DMS 273 (cell line): ENCODE results near the gene SQOR.

Experiments used
- DNase-seq: peaks from one replicate; lab custom pipeline; 2025; ENCODE audit not compliant: unreplicated experiment; lab: John Stamatoyannopoulos, UW

SQOR gene

DNA sequence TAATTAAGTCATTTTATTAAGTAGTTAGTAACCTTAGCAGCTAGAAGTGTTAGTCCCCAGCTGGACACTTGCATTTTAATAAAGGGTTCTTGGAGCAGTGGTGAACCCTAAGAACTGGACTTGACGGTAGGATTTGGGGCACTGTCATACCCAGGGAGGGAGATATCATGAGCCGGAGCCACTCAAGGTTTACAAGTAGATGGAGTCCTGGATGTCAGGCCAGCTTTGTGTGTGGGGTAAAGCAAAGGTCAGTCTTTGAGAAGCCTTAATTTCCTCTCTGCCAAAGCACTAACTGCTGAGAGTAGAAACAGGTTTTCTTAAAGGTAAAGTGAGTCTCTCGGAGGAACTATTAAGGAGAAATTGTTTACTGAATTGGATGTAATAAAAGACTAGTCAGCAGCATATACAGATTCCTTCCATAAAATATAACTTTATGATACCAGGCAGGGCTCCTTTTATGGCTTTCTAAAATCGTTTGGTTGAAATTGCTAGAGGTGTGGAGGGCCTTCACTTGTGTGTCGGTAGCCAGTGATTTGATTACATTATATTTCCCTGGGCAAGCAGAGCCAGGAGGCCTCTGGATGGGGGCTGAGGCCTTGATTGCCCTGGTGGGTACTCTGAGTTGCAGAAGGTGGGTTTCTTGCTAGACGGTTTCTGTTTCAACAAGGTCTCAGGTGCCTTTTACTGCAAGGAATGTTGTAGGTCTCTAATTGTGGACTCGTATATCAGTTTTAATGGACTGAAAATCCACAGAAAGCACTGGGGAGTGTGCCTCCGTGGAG lies 23.1 kb downstream of the SQOR start:
- no peak for DNase-seq

DNA sequence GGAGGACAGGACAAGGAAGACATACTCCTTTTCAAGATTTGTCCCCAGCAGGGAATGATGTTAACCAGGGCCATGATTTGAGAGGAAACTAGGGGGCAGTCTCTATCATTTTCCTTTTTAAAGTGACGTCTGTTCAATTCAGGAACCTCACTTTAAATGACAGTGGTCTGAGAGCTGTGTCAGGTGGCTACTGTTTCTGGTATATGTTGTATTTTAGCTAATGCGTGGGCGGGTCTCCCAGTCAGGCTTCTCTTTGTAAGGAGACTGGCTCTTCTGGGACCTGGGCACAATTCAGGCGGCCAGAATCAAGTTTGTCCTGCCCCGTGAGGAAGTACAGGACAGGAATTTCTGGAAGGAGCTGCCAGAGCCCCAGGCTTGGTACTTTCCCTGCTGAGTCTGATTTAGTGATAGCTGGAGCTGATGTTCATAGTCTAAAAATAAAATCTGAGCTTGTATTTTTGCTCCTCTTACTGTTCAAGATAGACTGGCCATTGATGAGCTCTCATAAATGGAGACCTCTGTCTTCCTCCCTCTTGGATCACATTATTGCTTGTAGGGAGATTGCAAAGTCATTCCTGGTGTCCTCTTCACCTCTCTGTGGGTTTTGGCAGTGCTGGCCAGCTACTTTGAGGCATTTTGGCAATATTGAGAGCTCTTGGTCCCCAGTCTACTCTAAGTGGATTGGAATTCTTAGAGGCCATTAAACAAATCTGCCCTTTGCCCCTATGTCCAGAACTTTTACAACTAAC lies 25.6 kb downstream of the SQOR start:
- no peak for DNase-seq

DNA sequence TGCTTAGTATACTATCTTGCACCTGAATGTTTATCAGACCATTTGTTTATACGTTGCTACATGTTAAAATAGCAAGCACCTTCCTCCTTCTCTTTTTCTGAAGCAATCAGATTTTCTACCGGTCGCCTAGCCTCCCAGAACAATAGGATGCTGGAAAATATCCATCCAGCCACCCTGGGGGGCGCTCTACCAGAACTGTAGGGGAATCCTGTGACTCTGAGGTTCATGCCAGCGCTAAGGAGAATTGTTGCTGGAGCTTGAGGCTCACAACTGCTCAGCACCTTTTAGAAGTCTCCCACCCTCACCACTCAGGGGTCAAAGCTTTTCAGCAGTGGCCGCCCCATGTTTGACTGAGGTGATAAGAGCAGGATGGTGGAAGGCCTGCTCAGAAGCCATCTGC lies 27.5 kb downstream of the SQOR start:
- no peak for DNase-seq

DNA sequence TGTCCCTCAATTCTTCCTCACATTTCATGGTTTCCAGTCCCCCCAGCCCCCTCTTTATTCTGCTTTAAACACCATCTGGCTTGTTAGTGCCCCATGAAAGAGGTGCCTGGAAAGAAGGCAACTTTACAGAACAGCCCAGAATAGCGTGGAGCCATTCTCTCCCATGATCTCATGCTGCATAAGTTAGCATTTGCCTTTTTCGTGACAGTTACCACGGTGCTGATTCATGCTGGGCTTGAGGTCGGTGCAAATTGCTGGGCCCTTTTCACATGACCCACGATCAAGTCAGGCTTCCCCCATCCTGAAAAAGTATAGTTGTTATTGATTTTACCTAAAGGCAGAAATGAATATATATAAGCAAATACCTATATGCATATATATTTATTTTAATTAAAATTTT lies 29.6 kb downstream of the SQOR start:
- no peak for DNase-seq

DNA sequence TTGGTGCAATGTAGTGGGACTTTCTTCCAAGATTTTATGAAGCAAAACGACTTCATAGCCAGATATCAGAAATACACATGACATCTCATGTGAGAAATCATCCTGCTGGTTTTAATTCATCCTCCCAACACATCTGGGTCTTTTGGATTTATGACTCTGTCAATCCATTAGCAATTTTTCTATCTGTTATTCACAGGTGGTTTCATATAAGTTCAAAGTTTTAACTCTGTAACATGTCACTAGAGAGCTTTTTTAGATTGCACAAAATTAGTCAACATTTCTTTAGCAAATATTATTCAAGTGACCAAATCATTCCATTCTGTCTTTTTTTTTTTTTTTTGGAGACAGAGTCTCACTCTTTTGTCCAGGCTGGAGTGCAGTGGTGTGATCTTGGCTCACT lies 30.4 kb downstream of the SQOR start:
- no peak for DNase-seq

DNA sequence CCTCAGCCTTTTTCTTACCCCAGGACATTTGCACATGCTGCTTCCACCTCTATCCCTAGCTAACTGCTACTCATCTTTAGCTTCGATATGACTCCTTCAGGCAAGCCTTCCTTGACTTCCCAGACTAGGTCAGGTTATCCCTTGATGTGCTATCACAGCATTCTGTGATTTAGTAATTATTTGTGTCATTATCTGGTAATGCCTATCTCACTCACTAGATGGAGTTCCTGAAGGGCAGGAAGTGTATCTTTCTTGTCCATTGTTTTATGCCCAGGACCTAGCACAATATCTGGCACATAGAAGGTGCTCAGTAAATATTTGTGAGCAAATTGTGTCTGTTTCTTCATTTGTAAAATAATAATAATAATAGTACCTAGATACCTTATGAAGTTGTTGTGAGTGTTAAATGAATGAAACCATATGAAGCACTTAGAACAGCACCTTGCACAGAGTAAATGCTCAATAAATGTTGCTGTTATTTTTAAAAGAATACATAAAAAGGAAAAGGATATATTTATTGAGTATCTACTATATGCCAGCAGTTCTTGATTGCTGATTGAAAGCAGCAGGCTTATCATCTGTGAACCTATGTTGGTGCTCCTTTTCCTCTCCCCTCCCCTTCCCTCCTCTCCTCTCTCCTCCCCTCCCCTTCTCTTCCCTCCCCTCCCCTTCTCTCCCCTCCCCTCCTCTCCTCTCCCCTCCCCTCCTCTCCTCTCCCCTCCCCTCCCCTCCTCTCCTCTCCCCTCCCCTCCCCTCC lies 31.5 kb downstream of the SQOR start:
- no peak for DNase-seq

DNA sequence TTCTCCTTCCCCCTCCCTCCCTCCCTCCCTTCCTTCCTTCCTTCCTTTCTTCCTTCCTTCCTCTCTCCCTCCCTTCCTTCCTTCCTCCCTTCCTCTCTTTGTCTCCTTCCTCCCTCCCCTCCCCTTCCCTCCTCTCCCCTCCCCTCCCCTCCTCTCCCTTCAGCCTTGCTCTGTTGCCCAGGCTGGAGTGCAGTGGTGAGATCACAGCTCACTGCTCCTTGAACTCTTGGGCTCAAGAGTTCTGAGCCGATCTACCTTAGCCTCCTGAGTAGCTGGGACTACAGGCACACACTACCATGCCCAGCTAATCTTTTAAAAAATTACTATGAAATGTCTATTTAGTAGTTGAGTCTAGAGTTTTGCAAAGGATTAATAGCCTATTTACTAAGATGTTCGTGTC lies 32.2 kb downstream of the SQOR start:
- no peak for DNase-seq

DNA sequence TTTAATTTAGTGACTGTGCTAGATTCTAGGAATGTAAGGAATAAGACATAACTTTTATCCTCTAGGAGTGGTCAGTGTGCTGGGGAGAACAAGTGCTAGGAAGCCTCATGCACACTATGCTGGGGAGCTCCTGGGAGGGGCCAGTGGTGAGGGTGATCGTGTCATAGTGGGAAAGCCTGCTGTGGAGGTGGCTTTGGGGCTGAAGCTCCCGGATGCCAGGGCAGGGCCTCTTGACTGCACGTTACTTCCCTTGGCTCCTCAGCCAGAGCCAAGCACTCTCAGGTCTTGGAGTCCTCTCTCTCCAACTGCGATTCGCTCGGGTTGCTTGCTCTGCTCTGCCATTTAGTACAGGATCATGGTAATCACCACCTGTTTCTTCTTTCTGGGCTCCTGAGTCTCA lies 33.6 kb downstream of the SQOR start:
- no peak for DNase-seq

DNA sequence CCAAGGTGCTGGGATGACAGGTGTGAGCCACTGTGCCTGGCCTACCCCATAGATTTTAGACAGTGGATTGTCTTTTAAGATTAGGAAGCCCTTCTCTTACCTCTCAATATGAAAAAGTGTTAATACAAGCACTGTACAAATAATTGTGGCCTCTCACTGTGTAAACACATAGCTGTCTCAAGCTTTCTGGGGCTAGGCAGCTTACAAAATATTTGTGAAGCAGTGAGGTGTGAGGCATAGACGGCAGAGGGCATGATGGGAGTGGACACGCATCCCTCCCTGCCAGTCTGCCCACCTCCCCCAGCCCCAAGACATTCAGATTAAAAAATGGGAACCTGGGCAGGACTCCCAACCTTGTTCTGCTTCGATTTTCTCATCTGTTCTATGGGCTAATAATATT lies 34.6 kb downstream of the SQOR start:
- DNase-seq, result no peak

DNA sequence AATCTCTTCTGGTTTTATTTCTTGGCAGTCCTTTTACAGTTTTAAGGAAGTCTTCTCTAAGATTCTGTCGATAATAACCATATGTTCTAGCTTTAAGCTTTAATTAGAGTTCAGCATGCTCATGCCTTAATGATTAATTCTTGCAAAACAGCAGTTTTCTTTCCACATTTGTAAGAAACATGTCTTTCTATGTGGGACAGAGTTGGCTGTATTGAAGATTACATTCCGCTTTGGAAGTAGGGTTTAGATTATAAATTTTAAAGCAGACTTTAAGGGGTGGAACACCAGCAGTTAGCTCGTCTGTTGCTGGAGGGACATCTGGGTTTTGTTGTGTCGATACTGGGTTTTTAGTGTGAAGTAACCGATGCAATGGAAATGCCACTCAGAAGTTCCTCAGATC lies 35.3 kb downstream of the SQOR start:
- no peak for DNase-seq

DNA sequence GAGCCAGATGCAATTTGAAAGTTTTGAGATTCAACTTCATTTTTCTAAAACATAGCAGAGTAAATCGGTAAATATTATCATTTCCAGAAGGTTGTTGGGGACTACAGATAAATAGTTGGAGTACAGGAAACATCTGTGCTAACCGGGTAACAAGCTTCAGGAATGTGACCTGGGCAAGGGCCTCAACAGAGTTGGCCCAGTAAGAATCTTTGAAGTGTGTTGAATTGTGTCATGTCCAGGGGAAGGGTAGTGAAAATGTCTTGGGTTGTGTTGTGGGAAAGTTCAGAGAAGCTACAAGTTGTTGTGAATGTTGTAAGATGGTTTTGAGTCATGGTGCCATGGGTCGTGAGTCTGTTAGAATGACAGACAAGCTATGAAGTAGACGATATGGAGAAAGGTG lies 35.7 kb downstream of the SQOR start:
- no peak for DNase-seq

DNA sequence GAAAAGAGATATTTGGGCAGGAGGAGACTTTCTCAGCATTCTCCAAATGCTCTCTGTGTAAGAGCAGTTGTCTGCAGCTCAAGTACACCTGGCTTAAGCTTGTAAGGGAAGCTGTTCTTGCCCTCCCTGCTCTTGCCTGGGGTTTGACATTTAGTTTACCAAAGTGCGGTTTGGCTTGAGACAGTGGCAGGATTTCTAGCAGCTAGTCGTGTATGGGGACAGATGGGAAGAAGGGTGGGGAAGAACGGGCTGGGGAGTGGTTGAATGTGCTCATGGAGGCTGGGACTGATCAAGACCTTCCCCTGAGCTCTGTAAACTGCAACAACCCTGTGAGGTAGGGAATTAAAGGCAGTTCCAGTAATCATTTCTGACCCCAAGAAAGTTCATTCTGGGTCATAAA lies 39.8 kb downstream of the SQOR start:
- DNase-seq, result no peak

DNA sequence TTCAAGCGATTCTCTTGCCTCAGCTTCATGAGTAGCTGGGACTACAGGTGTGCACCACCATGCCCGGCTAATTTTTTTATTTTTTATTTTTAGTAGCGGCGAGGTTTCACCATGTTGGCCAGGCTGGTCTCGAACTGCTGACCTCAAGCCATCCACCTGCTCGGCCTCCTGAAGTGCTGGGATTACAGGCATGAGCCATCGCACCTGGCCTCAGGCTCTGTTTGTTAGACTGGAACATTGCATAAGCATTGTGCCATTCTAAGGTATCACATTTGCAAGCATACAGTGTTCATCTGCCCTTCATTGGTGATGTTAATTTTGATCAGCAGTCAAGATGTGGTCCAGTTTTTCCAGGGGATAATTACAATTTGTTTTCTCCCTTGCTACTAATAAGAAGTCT lies 43.0 kb downstream of the SQOR start:
- no peak for DNase-seq

DNA sequence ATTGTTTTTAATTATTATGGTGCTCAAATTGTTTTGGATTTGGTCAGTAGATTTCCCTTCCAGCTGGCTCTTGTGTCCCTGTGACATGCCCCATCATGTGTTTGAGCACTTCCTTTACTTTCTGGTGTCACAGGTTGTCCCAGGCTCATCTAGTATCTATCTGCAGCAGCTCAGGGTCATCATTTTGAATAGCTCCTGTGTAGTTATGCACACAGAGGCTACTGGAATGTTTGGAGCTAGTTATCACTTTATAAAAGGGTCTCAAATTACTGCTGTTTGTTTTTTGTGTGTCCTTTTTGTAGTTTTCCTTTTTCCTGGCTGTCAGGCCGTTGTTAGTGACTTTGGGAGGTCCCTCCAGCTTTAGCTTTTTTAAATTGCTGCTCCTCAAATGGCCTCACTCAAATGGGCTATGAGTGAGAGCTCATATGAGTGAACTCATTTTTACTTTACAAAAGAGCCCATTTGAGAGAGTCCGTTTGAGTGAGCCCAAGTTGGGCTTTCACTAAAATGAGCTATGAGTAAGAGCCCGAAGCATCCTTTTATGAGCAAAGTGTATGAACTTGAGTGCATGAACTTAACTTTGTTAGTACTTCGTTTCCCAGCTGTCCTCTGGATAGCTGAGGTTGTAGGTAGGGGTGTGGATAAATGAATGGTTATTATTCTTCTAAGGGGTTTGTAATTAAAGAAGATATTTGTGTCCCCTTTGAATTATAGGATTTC lies 43.8 kb downstream of the SQOR start:
- no peak for DNase-seq

DNA sequence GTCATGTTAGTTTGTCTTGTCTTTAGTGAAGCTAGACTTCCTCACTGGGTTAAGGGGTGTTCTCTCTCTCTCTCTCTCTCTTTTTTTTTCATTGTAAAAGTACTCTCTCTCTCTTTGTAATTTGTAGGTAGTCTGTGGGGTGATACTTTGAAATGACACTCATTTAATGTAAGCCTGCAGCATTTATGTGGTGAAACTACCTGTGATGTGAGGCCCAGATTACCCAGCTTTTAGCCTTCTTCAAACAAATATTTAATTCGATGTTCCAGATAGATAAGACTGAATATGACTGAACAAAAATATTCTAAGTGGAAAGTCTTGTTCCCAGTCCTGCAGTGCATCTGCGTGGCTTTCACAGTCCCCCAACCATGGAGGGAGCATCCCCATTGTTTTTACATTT lies 49.7 kb downstream of the SQOR start:
- no peak for DNase-seq

DNA sequence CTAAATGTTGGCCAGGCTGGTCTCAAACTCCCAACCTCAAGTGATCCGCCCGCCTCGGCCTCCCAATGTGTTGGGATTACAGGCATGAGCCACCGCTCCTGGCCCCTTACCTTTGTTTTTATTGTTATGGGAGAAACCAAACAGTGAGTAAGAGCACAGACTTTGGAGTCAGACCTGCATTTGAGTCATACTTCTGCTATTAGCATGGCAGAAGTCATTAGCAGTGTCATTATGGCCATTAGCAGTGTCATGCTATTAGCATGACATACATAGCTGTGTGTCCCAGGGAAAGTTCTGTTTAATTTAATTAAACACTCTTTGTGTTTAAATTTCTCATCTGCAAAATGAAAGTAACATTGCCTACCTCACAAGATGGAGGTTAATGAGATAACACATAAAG lies 54.8 kb downstream of the SQOR start:
- DNase-seq, result no peak

DNA sequence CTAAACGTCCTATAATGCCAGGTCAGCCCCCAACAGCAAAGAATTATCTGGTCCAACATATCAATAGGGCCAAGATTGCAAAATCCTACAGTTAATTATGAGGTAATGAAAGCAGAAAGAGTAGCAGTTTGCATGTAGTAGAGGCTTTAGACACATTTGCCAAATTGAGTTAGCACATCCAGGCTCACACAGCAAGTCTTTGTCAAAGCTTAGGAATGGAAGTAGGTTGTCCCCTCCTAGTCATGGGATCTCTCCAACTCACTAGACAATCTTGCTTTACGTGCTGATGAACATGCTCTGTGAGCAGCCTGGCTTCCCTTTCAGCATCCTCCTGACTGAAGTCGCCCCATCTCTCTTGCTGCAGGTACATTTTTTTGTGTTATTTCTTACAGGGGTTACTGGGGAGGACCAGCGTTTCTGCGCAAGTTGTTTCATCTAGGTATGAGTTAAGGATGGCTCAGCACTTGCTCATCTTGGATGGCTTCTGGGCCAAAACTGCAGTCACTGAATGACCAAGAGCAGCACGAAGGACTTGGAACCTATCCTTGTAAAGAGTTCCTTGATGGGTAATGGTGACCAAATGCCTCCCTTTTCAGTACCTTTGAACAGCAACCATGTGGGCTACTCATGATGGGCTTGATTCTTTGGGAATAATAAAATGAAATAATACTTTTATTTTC lies 55.9 kb downstream of the SQOR start:
- DNase-seq, result no peak

DNA sequence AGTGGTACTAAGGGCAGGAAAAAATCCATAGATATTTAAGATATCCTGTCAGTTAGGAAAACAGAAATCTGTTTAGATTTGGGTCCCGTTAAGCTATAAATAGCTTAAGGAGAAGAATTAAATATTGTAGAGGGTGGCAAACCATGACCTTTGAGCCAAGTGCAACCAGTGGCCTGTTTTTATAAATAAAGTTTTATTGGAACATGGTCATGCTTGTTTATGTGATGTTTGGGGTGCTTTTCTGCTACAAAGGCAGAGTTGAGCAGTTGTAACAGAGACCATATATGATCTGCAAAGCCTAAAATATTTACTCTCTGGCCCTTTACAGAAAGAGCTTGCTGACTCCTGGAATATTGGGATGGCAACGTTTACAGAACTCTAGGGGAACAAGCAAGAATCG lies 66.3 kb downstream of the SQOR start:
- no peak for DNase-seq

DNA sequence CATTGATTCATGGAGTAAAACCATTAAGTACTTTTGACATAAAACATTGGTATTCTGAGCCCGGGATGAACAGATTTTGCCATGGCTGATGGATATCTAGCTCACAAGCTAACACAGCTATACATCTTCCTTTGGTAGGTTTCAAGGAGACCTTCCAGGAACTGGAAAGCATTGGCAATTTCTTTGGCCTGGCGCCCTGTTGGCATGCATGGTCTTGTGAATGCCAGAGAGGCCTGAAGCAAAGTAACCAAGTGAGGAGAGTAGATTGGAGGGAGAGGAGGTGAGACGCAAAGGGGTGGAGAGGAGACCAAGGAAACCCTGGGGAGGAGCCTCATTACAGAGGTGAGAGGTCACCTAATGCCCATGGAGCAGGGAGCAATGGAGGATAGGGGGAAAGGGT lies 67.2 kb downstream of the SQOR start:
- no peak for DNase-seq

DNA sequence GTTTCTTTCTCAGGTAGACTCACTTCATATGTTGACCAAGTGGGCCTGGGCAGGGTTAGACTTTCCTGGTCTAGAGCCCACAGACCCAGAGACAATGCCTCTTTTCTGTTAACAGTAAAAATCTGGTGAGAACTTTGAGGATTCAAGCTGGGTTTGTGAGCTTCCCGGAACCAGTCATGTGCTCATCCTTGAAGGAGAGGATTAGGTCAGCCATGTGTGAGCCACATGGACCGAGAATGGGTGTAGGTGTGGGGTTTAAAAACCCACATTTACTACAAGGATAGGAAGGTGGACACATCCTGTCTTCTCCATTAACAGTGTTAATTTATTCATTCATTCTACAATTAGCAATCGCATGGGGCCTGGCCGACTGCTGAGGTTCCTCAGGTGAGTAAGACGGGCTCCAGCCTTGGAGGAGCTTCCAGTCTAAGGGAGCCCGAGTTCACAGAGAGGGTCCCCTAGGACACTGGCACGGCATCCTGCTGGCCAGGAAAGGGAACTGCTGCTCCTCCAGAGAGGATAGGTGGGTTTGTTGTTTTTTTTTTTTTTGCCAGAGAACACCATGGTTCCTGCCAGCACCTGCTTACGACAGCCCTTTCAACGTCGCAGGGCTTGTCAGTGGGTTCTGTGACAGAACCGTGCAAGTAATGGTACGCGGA lies 69.0 kb downstream of the SQOR start:
- no peak for DNase-seq
